T-helper 2 cell treated with Interferon-gamma antibody and Interleukin-4, amounts not matched to agents 5 μg/mL and 100 μg/mL, for 36 hours (primary cell): Measurements from ENCODE around the gene MSMP.

Experiments
- DNase-seq: peaks from one replicate; pipeline ENCODE4 v3.0.0; 2021; ENCODE audit warnings: low spot score
- H3K27ac Mint-ChIP-seq: one replicate; pipeline ENCODE4 v1.8.0; 2021; ENCODE audit warnings: mild to moderate bottlenecking, mixed read lengths
- H3K27me3 Mint-ChIP-seq: one replicate; pipeline ENCODE4 v1.8.0; 2021; ENCODE audit warnings: low read depth, mixed read lengths
- H3K36me3 Mint-ChIP-seq: one replicate; pipeline ENCODE4 v1.8.0; 2021; ENCODE audit warnings: low read depth, mixed read lengths
- H3K4me1 Mint-ChIP-seq: one replicate; pipeline ENCODE4 v1.8.0; 2021; ENCODE audit warnings: low read depth, mixed read lengths
- H3K4me3 Mint-ChIP-seq: one replicate; pipeline ENCODE4 v1.8.0; 2022; ENCODE audit warnings: mild to moderate bottlenecking, moderate library complexity, mixed read lengths
- H3K9me3 Mint-ChIP-seq: one replicate; pipeline ENCODE4 v1.8.0; 2021; ENCODE audit warnings: mixed read lengths

MSMP gene

GRCh38 chr9:35743880-35744518, 10.1 kb downstream of the MSMP start:
- Mint-ChIP-seq H3K27me3 (no peaks in the 10 kb centered on the region), H3K27ac (no peak overlapping the region), H3K36me3 (peaks cover 46% of the 10 kb centered on the region), H3K4me1 (peaks cover 39% of the 10 kb centered on the region), H3K9me3 (no peaks in the 10 kb centered on the region), H3K4me3 (no peak overlapping the region)
- DNase-seq = no peak

- H3K36me3 Mint-ChIP-seq = peaks cover 51% of the 10 kb centered on the region
- no peak for DNase-seq
- no peak overlapping the region for H3K4me3 Mint-ChIP-seq
- no peaks in the 10 kb centered on the region for H3K9me3 Mint-ChIP-seq
- H3K27me3 Mint-ChIP-seq = no peaks in the 10 kb centered on the region
- no peak overlapping the region for H3K27ac Mint-ChIP-seq
- peaks cover 39% of the 10 kb centered on the region for H3K4me1 Mint-ChIP-seq
These were observed 10.6 kb downstream of the MSMP start for GRCh38 chr9:35743452-35743851.

GRCh38 chr9:35741740-35742139, 12.3 kb downstream of the MSMP start:
- Mint-ChIP-seq H3K4me1 (peaks cover 24% of the 10 kb centered on the region), H3K4me3 (peak overlapping the region; percentile 16), H3K36me3 (peaks cover 52% of the 10 kb centered on the region), H3K27me3 (no peaks in the 10 kb centered on the region), H3K27ac (peak overlapping the region; percentile 37), H3K9me3 (no peaks in the 10 kb centered on the region)
- DNase-seq = no peak

- H3K36me3 Mint-ChIP-seq = peaks cover 53% of the 10 kb centered on the region
- H3K9me3 Mint-ChIP-seq = no peaks in the 10 kb centered on the region
- no peak overlapping the region for H3K4me3 Mint-ChIP-seq
- no peak overlapping the region for H3K27ac Mint-ChIP-seq
- DNase-seq = no peak
- H3K27me3 Mint-ChIP-seq = no peaks in the 10 kb centered on the region
- H3K4me1 Mint-ChIP-seq = peaks cover 18% of the 10 kb centered on the region
These were observed 13.8 kb downstream of the MSMP start for GRCh38 chr9:35740243-35740642.

GRCh38 chr9:35738924-35739323, 15.2 kb downstream of the MSMP start:
- H3K36me3 Mint-ChIP-seq = peaks cover 50% of the 10 kb centered on the region
- DNase-seq = no peak
- H3K27me3 Mint-ChIP-seq = no peaks in the 10 kb centered on the region
- H3K4me3 Mint-ChIP-seq = no peak overlapping the region
- H3K4me1 Mint-ChIP-seq = peaks cover 18% of the 10 kb centered on the region
- H3K9me3 Mint-ChIP-seq = no peaks in the 10 kb centered on the region
- H3K27ac Mint-ChIP-seq = no peak overlapping the region

GRCh38 chr9:35738186-35738585, 15.9 kb downstream of the MSMP start:
- H3K27ac Mint-ChIP-seq = no peak overlapping the region

GRCh38 chr9:35737143-35737542, 16.9 kb downstream of the MSMP start:
- Mint-ChIP-seq H3K4me3 (no peak overlapping the region), H3K36me3 (peaks cover 38% of the 10 kb centered on the region), H3K27me3 (no peaks in the 10 kb centered on the region), H3K9me3 (no peaks in the 10 kb centered on the region), H3K4me1 (peaks cover 18% of the 10 kb centered on the region), H3K27ac (no peak overlapping the region)
- DNase-seq = no peak

More at GRCh38 chr9:35738186-35738585, 15.9 kb downstream of the MSMP start:
- Mint-ChIP-seq H3K4me1 (peaks cover 18% of the 10 kb centered on the region), H3K9me3 (no peaks in the 10 kb centered on the region), H3K27me3 (no peaks in the 10 kb centered on the region), H3K36me3 (peaks cover 42% of the 10 kb centered on the region), H3K4me3 (no peak overlapping the region)
- DNase-seq = no peak

- no peaks in the 10 kb centered on the region for H3K9me3 Mint-ChIP-seq
- H3K27me3 Mint-ChIP-seq = no peaks in the 10 kb centered on the region
- peaks cover 11% of the 10 kb centered on the region for H3K4me1 Mint-ChIP-seq
- H3K4me3 Mint-ChIP-seq = no peak overlapping the region
- H3K27ac Mint-ChIP-seq = no peak overlapping the region
- DNase-seq = peak; percentile 54
- peaks cover 31% of the 10 kb centered on the region for H3K36me3 Mint-ChIP-seq
These were observed 17.9 kb downstream of the MSMP start for GRCh38 chr9:35736201-35736633.

- H3K9me3 Mint-ChIP-seq = no peaks in the 10 kb centered on the region
- no peak for DNase-seq
- H3K4me3 Mint-ChIP-seq = no peak overlapping the region
- H3K4me1 Mint-ChIP-seq = peaks cover 12% of the 10 kb centered on the region
- H3K27me3 Mint-ChIP-seq = no peaks in the 10 kb centered on the region
- H3K27ac Mint-ChIP-seq = no peak overlapping the region
- H3K36me3 Mint-ChIP-seq = peaks cover 29% of the 10 kb centered on the region
These were observed 20.0 kb downstream of the MSMP start for GRCh38 chr9:35734096-35734495.

GRCh38 chr9:35732800-35733541, 21.1 kb downstream of the MSMP start:
- Mint-ChIP-seq H3K27me3 (no peaks in the 10 kb centered on the region), H3K27ac (peak overlapping the region; percentile 89), H3K36me3 (peaks cover 17% of the 10 kb centered on the region), H3K9me3 (no peaks in the 10 kb centered on the region), H3K4me3 (peak overlapping the region; percentile 89), H3K4me1 (peaks cover 12% of the 10 kb centered on the region)
- DNase-seq = no peak

- no peaks in the 10 kb centered on the region for H3K27me3 Mint-ChIP-seq
- H3K36me3 Mint-ChIP-seq = peaks cover 17% of the 10 kb centered on the region
- H3K4me1 Mint-ChIP-seq = peaks cover 13% of the 10 kb centered on the region
- H3K9me3 Mint-ChIP-seq = no peaks in the 10 kb centered on the region
- H3K27ac Mint-ChIP-seq = peak within 1 kb of the TSS; percentile 89
- peak within 1 kb of the TSS; percentile 89 for H3K4me3 Mint-ChIP-seq
- peak; percentile 98 for DNase-seq
These were observed 21.8 kb downstream of the MSMP start, which contains the start of the genes CREB3 and TLN1 for GRCh38 chr9:35732185-35732799. TSS of gene CREB3 (plus strand) at chr9:35732666. CDS start at chr9:35732773, 107 bp downstream. TSS of gene TLN1 (minus strand) at chr9:35732195. CDS start at chr9:35725694, 6,501 bp downstream.

GRCh38 chr9:35731415-35732184, 22.5 kb downstream of the MSMP start:
- Mint-ChIP-seq H3K4me1 (peaks cover 18% of the 10 kb centered on the region), H3K27me3 (no peaks in the 10 kb centered on the region), H3K4me3 (peak overlapping the region; percentile 89), H3K9me3 (no peaks in the 10 kb centered on the region), H3K36me3 (peaks cover 24% of the 10 kb centered on the region), H3K27ac (peak overlapping the region; percentile 89)
- no peak for DNase-seq

- H3K4me1 Mint-ChIP-seq = peaks cover 18% of the 10 kb centered on the region
- no peak overlapping the region for H3K27ac Mint-ChIP-seq
- H3K27me3 Mint-ChIP-seq = no peaks in the 10 kb centered on the region
- H3K36me3 Mint-ChIP-seq = peaks cover 22% of the 10 kb centered on the region
- DNase-seq = no peak
- H3K9me3 Mint-ChIP-seq = no peaks in the 10 kb centered on the region
- H3K4me3 Mint-ChIP-seq = no peak overlapping the region
These were observed 23.6 kb downstream of the MSMP start for GRCh38 chr9:35730486-35730854.
